Endodermal cell (in vitro differentiated cells): ENCODE data around the gene HOXA9. TPM values are rescaled to one million over a fixed set of nuclear protein-coding genes. Genes with fewer than 3 reads are reported as not detected.

ENCODE experiments used
- DNase-seq: peaks from one replicate; pipeline ENCODE4 v3.0.0-alpha.2; 2017
- H3K27ac ChIP-seq: 2 replicates; pipeline ENCODE4 v1.5.1; 2013; ENCODE audit warnings: mild to moderate bottlenecking, low read depth, low read length, moderate library complexity
- H3K27me3 ChIP-seq: 2 replicates; pipeline ENCODE4 v1.6.1; 2013; ENCODE audit warnings: mild to moderate bottlenecking, low read length, moderate library complexity; ENCODE audit not compliant: insufficient read depth, control insufficient read depth, poor library complexity, severe bottlenecking
- H3K36me3 ChIP-seq: 2 replicates; pipeline ENCODE4 v1.7.0; 2013; ENCODE audit warnings: mild to moderate bottlenecking, low read length, moderate library complexity; ENCODE audit not compliant: control insufficient read depth, insufficient read depth
- H3K4me1 ChIP-seq: one replicate; pipeline ENCODE4 v1.7.0; 2013; ENCODE audit warnings: low read length; ENCODE audit not compliant: control insufficient read depth, insufficient read depth
- H3K4me3 ChIP-seq: 2 replicates; pipeline ENCODE4 v1.5.1; 2013; ENCODE audit warnings: mild to moderate bottlenecking, low read length, moderate library complexity
- H3K9ac ChIP-seq: 2 replicates; pipeline ENCODE4 v1.6.1; 2013; ENCODE audit warnings: mild to moderate bottlenecking, low read length, moderate library complexity; ENCODE audit not compliant: poor library complexity, severe bottlenecking; ENCODE audit errors: extremely low read depth
- H3K9me3 ChIP-seq: 2 replicates; pipeline ENCODE4 v1.6.1; 2013; ENCODE audit warnings: mild to moderate bottlenecking, low read length, moderate library complexity; ENCODE audit not compliant: control insufficient read depth
- H3K27ac Mint-ChIP-seq: 2 replicates; pipeline ENCODE4 v1.8.0; 2020; ENCODE audit warnings: mixed read lengths
- H3K27me3 Mint-ChIP-seq: 2 replicates; pipeline ENCODE4 v1.8.0; 2021; ENCODE audit warnings: mild to moderate bottlenecking, mixed read lengths; ENCODE audit not compliant: insufficient read depth
- H3K36me3 Mint-ChIP-seq: 2 replicates; pipeline ENCODE4 v1.8.0; 2020; ENCODE audit warnings: low read depth, mixed read lengths
- H3K4me1 Mint-ChIP-seq: 2 replicates; pipeline ENCODE4 v1.8.0; 2020; ENCODE audit warnings: mixed read lengths
- H3K4me3 Mint-ChIP-seq: 2 replicates; pipeline ENCODE4 v1.8.0; 2020; ENCODE audit warnings: mild to moderate bottlenecking, moderate library complexity, mixed read lengths
- H3K9me3 Mint-ChIP-seq: 2 replicates; pipeline ENCODE4 v1.8.0; 2020; ENCODE audit warnings: mild to moderate bottlenecking, mixed read lengths
- WGBS, 2 experiments: methylation state at CpG; one replicate each; pipeline versions ENCODE4 v1.1.5 to v1.1.7; 2013; ENCODE audit warnings: missing lambda C conversion rate in 2 of 2, mixed read lengths in 1 of 2; ENCODE audit not compliant: insufficient coverage in 1 of 2, insufficient read length in 1 of 2; 5-methylcytosine and 5-hydroxymethylcytosine counted together
- total RNA-seq, 2 donors: library from RNA; stranded (reverse); fragmentation: NEBNext Ultra II Directional in 1 of 2; extraction: Animal tissue kit (Norgen Biotek cat#: 25700) in 1 of 2; gene quantifications; 2 replicates in 1 of 2; 3 replicates in 1 of 2; pipeline ENCODE4 v1.2.1, GENCODE V29; 2021
- TF ChIP-seq, protein P1 (sequence below): fragments of 200-600 bp; sonication (generic); conservative IDR thresholded peaks from 2 replicates; pipeline ENCODE4 v1.5.0; 2021; ENCODE audit warnings: antibody characterized with exemption, mild to moderate bottlenecking

HOXA9 gene
- total RNA-seq, 2 donors from 2014 or later: not detected

DNA sequence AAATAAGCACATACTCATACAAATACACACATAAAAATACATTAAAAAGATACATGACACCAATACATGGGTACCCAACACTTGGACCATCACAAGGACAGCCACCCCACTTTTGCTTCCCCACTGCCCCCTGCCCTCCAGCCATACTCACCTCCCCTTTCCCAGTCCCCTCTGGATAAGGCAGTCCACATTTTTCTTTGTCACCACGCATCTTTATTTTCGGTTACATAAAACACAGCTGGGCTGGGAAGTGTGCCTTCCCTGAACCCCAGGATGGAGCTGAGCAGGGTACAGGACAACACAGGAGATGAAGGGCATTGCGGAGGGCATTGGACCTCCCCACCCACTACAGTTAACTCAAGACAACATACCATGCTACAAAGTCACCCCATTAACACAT lies 11.8 kb downstream of the HOXA9 start:
- H3K27me3 Mint-ChIP-seq: peaks cover 100% of the 10 kb centered on the region
- Histone ChIP-seq H3K9ac (no peak overlapping the region), H3K4me1 (no peaks in the 10 kb centered on the region), H3K27ac (no peak overlapping the region), H3K4me3 (no peak overlapping the region), H3K27me3 (peaks cover 100% of the 10 kb centered on the region), H3K36me3 (no peaks in the 10 kb centered on the region), H3K9me3 (peaks cover 29% of the 10 kb centered on the region)
- DNase-seq: no peak
- no peaks in the 10 kb centered on the region for H3K4me1 Mint-ChIP-seq
- TF ChIP-seq, protein P1, sequence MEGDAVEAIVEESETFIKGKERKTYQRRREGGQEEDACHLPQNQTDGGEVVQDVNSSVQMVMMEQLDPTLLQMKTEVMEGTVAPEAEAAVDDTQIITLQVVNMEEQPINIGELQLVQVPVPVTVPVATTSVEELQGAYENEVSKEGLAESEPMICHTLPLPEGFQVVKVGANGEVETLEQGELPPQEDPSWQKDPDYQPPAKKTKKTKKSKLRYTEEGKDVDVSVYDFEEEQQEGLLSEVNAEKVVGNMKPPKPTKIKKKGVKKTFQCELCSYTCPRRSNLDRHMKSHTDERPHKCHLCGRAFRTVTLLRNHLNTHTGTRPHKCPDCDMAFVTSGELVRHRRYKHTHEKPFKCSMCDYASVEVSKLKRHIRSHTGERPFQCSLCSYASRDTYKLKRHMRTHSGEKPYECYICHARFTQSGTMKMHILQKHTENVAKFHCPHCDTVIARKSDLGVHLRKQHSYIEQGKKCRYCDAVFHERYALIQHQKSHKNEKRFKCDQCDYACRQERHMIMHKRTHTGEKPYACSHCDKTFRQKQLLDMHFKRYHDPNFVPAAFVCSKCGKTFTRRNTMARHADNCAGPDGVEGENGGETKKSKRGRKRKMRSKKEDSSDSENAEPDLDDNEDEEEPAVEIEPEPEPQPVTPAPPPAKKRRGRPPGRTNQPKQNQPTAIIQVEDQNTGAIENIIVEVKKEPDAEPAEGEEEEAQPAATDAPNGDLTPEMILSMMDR: no peak
- no peak overlapping the region for H3K4me3 Mint-ChIP-seq
- H3K9me3 Mint-ChIP-seq: peaks cover 39% of the 10 kb centered on the region
- H3K36me3 Mint-ChIP-seq: no peaks in the 10 kb centered on the region
- WGBS, 2 experiments: 40% methylated on average over 3 of the region's 3 CpGs; no CpG with 5 or more reads in 1 of the 2 experiments
- no peak overlapping the region for H3K27ac Mint-ChIP-seq

DNA sequence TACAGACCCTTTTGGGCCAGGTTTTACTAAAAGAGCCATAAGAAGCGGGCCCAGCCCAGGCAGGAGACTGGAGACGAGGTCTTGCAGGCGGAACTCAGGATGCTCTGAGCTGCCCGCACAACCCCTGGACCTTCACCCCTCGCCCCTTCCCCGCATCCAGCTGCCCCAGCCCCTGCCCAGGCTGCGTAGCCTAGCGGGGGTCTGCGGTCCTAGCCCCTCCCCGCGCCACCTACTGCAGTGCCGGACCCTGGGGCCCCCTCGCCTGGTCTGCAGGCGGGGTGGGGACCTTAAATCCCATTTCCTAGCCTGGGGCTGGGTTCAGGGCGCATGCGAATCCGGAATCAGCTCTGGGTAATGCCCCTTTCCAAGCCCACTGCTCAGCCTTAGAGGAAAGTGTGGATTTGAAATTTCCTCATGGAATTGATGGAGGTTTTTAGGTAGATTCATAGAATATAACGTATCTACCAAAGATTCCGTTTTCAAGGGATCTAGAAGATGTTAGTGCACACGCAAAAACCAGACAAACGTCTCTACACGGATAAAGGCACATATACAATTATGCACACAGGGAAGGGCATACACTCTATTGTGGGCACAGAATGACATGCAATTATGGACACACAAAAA lies 12.4 kb downstream of the HOXA9 start:
- no peak overlapping the region for H3K4me3 Mint-ChIP-seq
- 19 to 24% methylated on average over 6 to 22 of the region's 22 CpGs for WGBS, 2 experiments

DNA sequence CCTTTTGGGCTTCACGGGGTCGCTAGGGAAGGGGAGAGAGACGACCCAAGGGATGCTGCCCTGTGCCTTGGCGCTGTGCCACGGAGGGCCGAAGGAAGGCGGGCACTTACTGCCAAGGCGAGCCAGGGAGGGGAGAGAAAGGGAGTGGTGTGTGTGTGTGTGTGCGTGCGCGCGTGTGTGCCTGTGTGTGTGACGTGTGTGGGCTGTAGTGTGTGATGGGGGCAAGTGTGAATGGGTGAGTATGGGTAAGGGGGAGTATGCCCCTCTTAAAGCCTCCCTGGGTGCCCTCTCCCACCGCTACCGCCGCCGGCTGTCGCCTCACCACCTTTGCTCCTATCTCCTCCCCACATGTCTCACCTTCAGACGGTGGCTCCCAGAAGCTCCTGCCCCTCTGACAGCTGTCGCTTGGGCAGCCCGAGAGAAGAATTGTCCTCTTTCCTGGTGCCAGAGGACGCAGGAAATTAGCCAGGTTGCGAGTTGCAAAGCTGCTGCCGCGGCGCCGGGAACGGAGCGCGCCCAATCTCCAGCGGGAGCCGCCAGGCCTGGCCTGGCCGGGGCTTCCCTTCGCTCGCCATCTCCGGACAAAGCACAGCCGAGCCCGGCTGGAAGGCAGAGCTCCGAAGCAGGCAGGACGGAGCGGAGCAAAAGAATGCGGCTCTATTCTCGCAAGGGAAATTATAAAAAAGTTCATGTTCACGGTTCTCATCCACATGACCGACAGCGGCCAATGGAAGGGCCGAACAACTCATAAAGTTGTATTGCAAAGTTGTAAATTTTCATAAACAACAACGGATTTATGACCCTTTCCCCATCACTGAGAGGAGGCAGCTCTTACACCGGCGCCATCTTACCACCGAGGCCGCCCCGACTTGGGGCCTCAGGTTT lies 13.2 kb downstream of the HOXA9 start, which contains the start of gene HOXA3:
Gene HOXA3, minus strand, starts transcription at position 653 of the 885 bp plus-strand sequence. CDS start 41,943 bp downstream, outside the sequence.
- peak; percentile 61 for DNase-seq
- Mint-ChIP-seq H3K4me1 (no peaks in the 10 kb centered on the region), H3K4me3 (no peak within 1 kb of the TSS), H3K27me3 (peaks cover 100% of the 10 kb centered on the region), H3K9me3 (peaks cover 29% of the 10 kb centered on the region), H3K36me3 (no peaks in the 10 kb centered on the region), H3K27ac (no peak within 1 kb of the TSS)
- no peak within 1 kb of the TSS for H3K4me3 ChIP-seq
- peaks cover 100% of the 10 kb centered on the region for H3K27me3 ChIP-seq
- no peaks in the 10 kb centered on the region for H3K4me1 ChIP-seq
- H3K9me3 ChIP-seq: peaks cover 24% of the 10 kb centered on the region
- TF ChIP-seq, protein P1: no peak
- H3K36me3 ChIP-seq: no peaks in the 10 kb centered on the region
- WGBS, 2 experiments: 10 to 13% methylated on average over 42 to 49 of the region's 53 CpGs
- no peak within 1 kb of the TSS for H3K9ac ChIP-seq
- no peak within 1 kb of the TSS for H3K27ac ChIP-seq

More for the DNA sequence above, 12.4 kb downstream of the HOXA9 start:
- no peaks in the 10 kb centered on the region for H3K4me1 ChIP-seq
- H3K27me3 ChIP-seq: peaks cover 100% of the 10 kb centered on the region
- no peak overlapping the region for H3K9ac ChIP-seq
- peaks cover 28% of the 10 kb centered on the region for H3K9me3 ChIP-seq
- peak; percentile 48 for DNase-seq
- no peak overlapping the region for H3K27ac ChIP-seq
- TF ChIP-seq, protein P1: no peak
- no peaks in the 10 kb centered on the region for H3K36me3 Mint-ChIP-seq
- H3K27ac Mint-ChIP-seq: no peak overlapping the region
- H3K9me3 Mint-ChIP-seq: peaks cover 35% of the 10 kb centered on the region
- peaks cover 100% of the 10 kb centered on the region for H3K27me3 Mint-ChIP-seq
- H3K4me3 ChIP-seq: no peak overlapping the region
- no peaks in the 10 kb centered on the region for H3K36me3 ChIP-seq
- H3K4me1 Mint-ChIP-seq: no peaks in the 10 kb centered on the region
